B cell (primary cell): ENCODE measurements around the gene KIF4A. TPM values are rescaled to one million over a fixed set of nuclear protein-coding genes. Genes with fewer than 3 reads are reported as not detected.

ENCODE experiments used
- ATAC-seq: fragments of 200-7000 bp; cut with Tn5 transposase; one replicate; pipeline ENCODE4 v1.10.0; 2021; ENCODE audit warnings: low read depth, mild to moderate bottlenecking, moderate number of reproducible peaks, moderate library complexity
- CTCF ChIA-PET: fragments of 350-600 bp; sonication (Branson Sonifier 250); formaldehyde crosslinking; loops from one replicate; lab custom pipeline; 2021; ENCODE audit warnings: antibody characterized with exemption, inconsistent platforms; lab: Charles Lee
- POLR2A ChIA-PET: fragments of 350-600 bp; sonication (Branson Sonifier 250); formaldehyde crosslinking; loops from one replicate; lab custom pipeline; 2021; ENCODE audit warnings: antibody characterized with exemption; lab: Charles Lee
- DNase-seq: peaks from one replicate; pipeline ENCODE4 v3.0.0; 2013
- H2AFZ ChIP-seq: 2 replicates; pipeline ENCODE4 v1.6.1; 2012; ENCODE audit warnings: mild to moderate bottlenecking, low read depth, low read length; ENCODE audit not compliant: insufficient read depth, poor library complexity, severe bottlenecking
- H3K27ac ChIP-seq, 2 donors: 1 replicate in 1 of 2; 2 replicates in 1 of 2; pipeline ENCODE4 v1.5.1; 2012 to 2013; ENCODE audit warnings: low read length in 2 of 2, mild to moderate bottlenecking in 2 of 2, moderate library complexity in 1 of 2
- H3K27me3 ChIP-seq, 4 experiments: fragments of 200-600 bp in 1 of 4; sonication (generic) in 1 of 4; replicated peaks in 1 of 4; 1 replicate in 2 of 4; 2 replicates in 2 of 4; pipeline versions ENCODE4 v1.6.1 to v1.7.0; 2013 to 2016; ENCODE audit warnings: low read length in 3 of 4, mild to moderate bottlenecking in 2 of 4, mixed read lengths in 1 of 4, moderate library complexity in 1 of 4; ENCODE audit not compliant: insufficient read depth in 4 of 4, control insufficient read depth in 3 of 4; ENCODE audit errors: control extremely low read depth in 1 of 4
- H3K36me3 ChIP-seq, 2 experiments: replicated peaks in 1 of 2; 1 replicate in 1 of 2; 2 replicates in 1 of 2; pipeline versions ENCODE4 v1.6.1 to v1.7.1; 2013; ENCODE audit warnings: low read length in 1 of 2; ENCODE audit not compliant: insufficient read depth in 2 of 2, control insufficient read depth in 1 of 2; ENCODE audit errors: control extremely low read depth in 1 of 2, extremely low read depth in 1 of 2
- H3K4me1 ChIP-seq, 2 donors: fragments of 200-600 bp in 1 of 2; sonication (generic) in 1 of 2; 1 replicate in 1 of 2; 2 replicates in 1 of 2; pipeline versions ENCODE4 v1.5.1 to v1.6.1; 2013 to 2017; ENCODE audit warnings: low read length in 2 of 2; ENCODE audit not compliant: control insufficient read depth in 2 of 2, insufficient read depth in 2 of 2
- H3K4me2 ChIP-seq: replicated peaks from 2 replicates; pipeline ENCODE3; 2012; ENCODE audit warnings: mild to moderate bottlenecking, low read depth, low read length; ENCODE audit not compliant: poor library complexity, severe bottlenecking
- H3K4me3 ChIP-seq, 5 experiments: fragments of 200-600 bp in 1 of 5; sonication (generic) in 1 of 5; 1 replicate in 3 of 5; 2 replicates in 2 of 5; pipeline versions ENCODE4 v1.5.1 to v1.7.0; 2011 to 2016; ENCODE audit warnings: low read length in 4 of 5, mild to moderate bottlenecking in 4 of 5, low read depth in 2 of 5, control low read depth in 1 of 5, moderate library complexity in 1 of 5; ENCODE audit not compliant: insufficient read depth in 1 of 5; ENCODE audit errors: control extremely low read depth in 1 of 5, extremely low read depth in 1 of 5
- H3K79me2 ChIP-seq: fragments of 200-600 bp; sonication (generic); one replicate; pipeline ENCODE4 v1.6.0; 2016; ENCODE audit warnings: low read length; ENCODE audit not compliant: control insufficient read depth, insufficient read depth
- H3K9ac ChIP-seq: fragments of 200-600 bp; sonication (generic); 2 replicates; pipeline ENCODE4 v1.6.1; 2017; ENCODE audit warnings: mild to moderate bottlenecking, low read length, moderate library complexity
- H3K9me3 ChIP-seq, 3 donors: one replicate each; pipeline versions ENCODE4 v1.6.1 to v1.7.1; 2013; ENCODE audit warnings: low read length in 2 of 3; ENCODE audit not compliant: control insufficient read depth in 2 of 3, insufficient read depth in 1 of 3; ENCODE audit errors: control extremely low read depth in 1 of 3
- H4K20me1 ChIP-seq: 2 replicates; pipeline ENCODE4 v1.6.0; 2012; ENCODE audit warnings: mild to moderate bottlenecking, low read length; ENCODE audit not compliant: insufficient read depth, control insufficient read depth, poor library complexity, severe bottlenecking
- H3K27ac Mint-ChIP-seq: one replicate; pipeline ENCODE4 v1.8.0; 2021; ENCODE audit warnings: mixed read lengths
- H3K27me3 Mint-ChIP-seq: one replicate; pipeline ENCODE4 v1.8.0; 2021; ENCODE audit warnings: mixed read lengths
- H3K4me1 Mint-ChIP-seq: one replicate; pipeline ENCODE4 v1.8.0; 2021; ENCODE audit warnings: mixed read lengths
- H3K4me3 Mint-ChIP-seq: one replicate; pipeline ENCODE4 v1.8.0; 2021; ENCODE audit warnings: mixed read lengths
- H3K9me3 Mint-ChIP-seq: one replicate; pipeline ENCODE4 v1.8.0; 2022; ENCODE audit warnings: mixed read lengths; ENCODE audit not compliant: insufficient read depth
- CTCF ChIP-seq: fragments of 200-600 bp; IDR thresholded peaks from one replicate; pipeline ENCODE4 v1.8.0; 2022; ENCODE audit warnings: antibody characterized with exemption, mild to moderate bottlenecking
- EZH2 ChIP-seq: IDR thresholded peaks from 2 replicates; pipeline ENCODE4 v1.6.1; 2012; ENCODE audit warnings: borderline replicate concordance, low read depth, mild to moderate bottlenecking, moderate library complexity, low read length; ENCODE audit not compliant: insufficient read depth, poor library complexity, severe bottlenecking
- WGBS: methylation state at CpG from one replicate; pipeline ENCODE4 v1.1.5; 2013; ENCODE audit warnings: missing lambda C conversion rate; ENCODE audit not compliant: insufficient coverage; 5-methylcytosine and 5-hydroxymethylcytosine counted together
- intact Hi-C: fragments of 100-400 bp; cut with micrococcal nuclease; formaldehyde crosslinking; loops from one replicate; pipeline ENCODE4 v1.10.0; 2022
- polyA plus RNA-seq: library from polyadenylated mRNA; depleted of rRNA; stranded (reverse); fragments of >200 nt; gene quantifications from 2 replicates; pipeline ENCODE4 v1.2.3, GENCODE V29; 2012
- total RNA-seq, 2 donors: library from RNA; stranded (reverse); fragments of 120-200 nt in 1 of 2; gene quantifications; 1 replicate in 1 of 2; 2 replicates in 1 of 2; pipeline versions ENCODE4 v1.2.3 to v1.2.4, GENCODE V29; 2013 to 2022

KIF4A gene
- total and polyA plus RNA-seq, 2 donors (not counting 1 experiment from before 2014, with no cell fraction given) = 0.06 to 0.07 TPM

GRCh38 chrX:70255452-70255851 is 34.5 kb upstream of the KIF4A start:
- Mint-ChIP-seq H3K4me3 (no peak overlapping the region), H3K9me3 (no peaks in the 10 kb centered on the region), H3K27ac (no peak overlapping the region), H3K4me1 (no peaks in the 10 kb centered on the region), H3K27me3 (no peaks in the 10 kb centered on the region)
- ChIA-PET CTCF (no interaction called here), POLR2A (no interaction called here)
- DNase-seq (no peak), ATAC-seq (no peak)
- H3K27me3 ChIP-seq = no peaks in the 10 kb centered on the region
- H3K4me2 ChIP-seq = no peak overlapping the region
- no peaks in the 10 kb centered on the region for H3K79me2 ChIP-seq
- H3K4me1 ChIP-seq = no peaks in the 10 kb centered on the region
- no peak overlapping the region for H3K27ac ChIP-seq
- TF ChIP-seq CTCF = no peak
- no peaks in the 10 kb centered on the region for H3K36me3 ChIP-seq
- H4K20me1 ChIP-seq = no peaks in the 10 kb centered on the region
- WGBS = no CpG with 5 or more reads among the region's 2 CpGs
- no peaks in the 10 kb centered on the region for H3K9me3 ChIP-seq
- H2AFZ ChIP-seq = no peak overlapping the region
- intact Hi-C loops = no loop called here
- no peak overlapping the region for H3K9ac ChIP-seq
- no peak overlapping the region for H3K4me3 ChIP-seq

GRCh38 chrX:70257423-70258288 is 32.2 kb upstream of the KIF4A start:
- Histone ChIP-seq H3K4me2 (no peak overlapping the region), H3K4me3 (no peak overlapping the region), H3K9ac (no peak overlapping the region), H3K4me1 (no peaks in the 10 kb centered on the region), H4K20me1 (no peaks in the 10 kb centered on the region), H3K9me3 (no peaks in the 10 kb centered on the region), H3K27ac (no peak overlapping the region), H3K27me3 (no peaks in the 10 kb centered on the region), H3K79me2 (no peaks in the 10 kb centered on the region), H3K36me3 (no peaks in the 10 kb centered on the region), H2AFZ (no peak overlapping the region)
- DNase-seq (no peak), ATAC-seq (no peak)
- WGBS = 100% methylated on average over 1 of the region's 5 CpGs
- no peak for TF ChIP-seq EZH2
- TF ChIP-seq CTCF = no peak
- intact Hi-C loops = no loop called here
- ChIA-PET CTCF (no interaction called here), POLR2A (no interaction called here)
- no peak overlapping the region for H3K27ac Mint-ChIP-seq
- H3K9me3 Mint-ChIP-seq = no peaks in the 10 kb centered on the region
- H3K27me3 Mint-ChIP-seq = no peaks in the 10 kb centered on the region
- no peak overlapping the region for H3K4me3 Mint-ChIP-seq
- no peaks in the 10 kb centered on the region for H3K4me1 Mint-ChIP-seq
